T-helper 17 cell (primary cell): Measurements from ENCODE around the gene LGALS9. TPM values are rescaled to one million over a fixed set of nuclear protein-coding genes. Genes with fewer than 3 reads are reported as not detected.
"Not testable (repeated sequence)": the region's sequence is repeated elsewhere in the genome, so short reads cannot be mapped to it uniquely, and the experiment has no call there.

Source experiments
- ATAC-seq: fragments of 150-1000 bp; cut with Tn5 transposase; 2 replicates; pipeline ENCODE4 v1.10.0; 2021; ENCODE audit warnings: mild to moderate bottlenecking, moderate library complexity
- DNase-seq, 3 donors: peaks; one replicate each; pipeline versions ENCODE4 v3.0.0 to v3.0.0-alpha.2; 2020 to 2021
- H3K9me3 ChIP-seq: one replicate; pipeline ENCODE4 v1.7.0; 2013; ENCODE audit warnings: low read length, mild to moderate bottlenecking; ENCODE audit not compliant: control insufficient read depth, poor library complexity, severe bottlenecking
- H3K27ac Mint-ChIP-seq: one replicate; pipeline ENCODE4 v1.8.0; 2022; ENCODE audit warnings: mild to moderate bottlenecking, moderate library complexity, mixed read lengths
- H3K27me3 Mint-ChIP-seq: one replicate; pipeline ENCODE4 v1.8.0; 2022; ENCODE audit warnings: mixed read lengths
- H3K36me3 Mint-ChIP-seq: one replicate; pipeline ENCODE4 v1.8.0; 2022; ENCODE audit warnings: low read depth, mixed read lengths
- H3K4me1 Mint-ChIP-seq: one replicate; pipeline ENCODE4 v1.8.0; 2022; ENCODE audit warnings: mild to moderate bottlenecking, mixed read lengths
- H3K4me3 Mint-ChIP-seq: one replicate; pipeline ENCODE4 v1.8.0; 2022; ENCODE audit warnings: mild to moderate bottlenecking, moderate library complexity, mixed read lengths
- total RNA-seq, 4 donors: library from RNA in 2 of 4; stranded (reverse) in 2 of 4; gene quantifications; one replicate each; pipeline ENCODE4 v1.2.3 and lab custom pipeline; 2022 to 2026

Gene LGALS9
- total RNA-seq, 2 donors from 2014 or later = 64.7 to 66.3 TPM

DNA sequence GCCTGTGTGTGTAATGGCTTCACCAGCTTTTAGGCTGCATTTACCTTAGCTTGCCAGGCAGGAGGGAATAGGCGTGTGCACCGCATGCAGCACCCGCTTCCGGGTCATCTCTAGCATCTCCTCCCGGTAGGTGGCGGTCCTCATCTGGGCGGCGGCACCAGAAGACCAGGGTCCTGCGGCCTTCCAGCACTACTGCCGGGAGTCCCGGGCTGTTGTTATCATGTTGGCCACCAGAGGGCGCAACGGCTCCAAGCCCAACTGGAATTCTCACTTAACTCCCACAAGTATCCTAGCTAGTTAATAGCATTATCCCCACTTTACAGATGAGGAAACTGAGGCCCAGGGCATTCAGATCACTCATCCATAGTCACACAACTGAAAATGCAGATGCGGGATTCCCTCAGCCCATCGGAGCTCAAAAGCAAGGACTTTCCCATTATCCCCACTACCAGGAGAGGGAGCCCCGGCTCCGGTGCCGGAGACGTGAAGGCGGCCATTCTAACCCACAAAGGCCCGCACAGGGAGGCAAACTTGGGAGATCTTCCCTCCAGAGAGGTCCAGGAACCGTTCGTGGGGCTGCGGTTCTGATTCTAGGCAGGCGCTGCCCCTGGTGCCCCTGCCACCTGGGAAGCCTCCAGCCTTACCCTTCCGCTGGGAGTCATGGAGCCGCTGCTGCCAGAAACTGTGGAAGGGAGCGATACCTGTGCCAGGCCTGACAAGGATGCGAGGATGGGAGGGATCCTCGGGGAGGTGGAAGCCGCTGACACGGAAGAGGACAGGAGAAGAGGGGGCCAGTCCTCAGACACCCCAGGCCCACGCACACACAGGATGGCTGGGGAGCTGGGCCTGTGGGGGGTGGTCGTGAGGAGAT, 23.9 kb downstream of the LGALS9 start:
- no peaks in the 10 kb centered on the region for H3K36me3 Mint-ChIP-seq
- no peaks in the 10 kb centered on the region for H3K9me3 ChIP-seq
- peaks cover 7% of the 10 kb centered on the region for H3K27me3 Mint-ChIP-seq
- DNase-seq = peak; percentile 41 to 61 (median 54)
- H3K4me3 Mint-ChIP-seq = no peak overlapping the region
- peak; percentile 77 for ATAC-seq
- peak overlapping the region; percentile 81 for H3K27ac Mint-ChIP-seq
- H3K4me1 Mint-ChIP-seq = peaks cover 8% of the 10 kb centered on the region

DNA sequence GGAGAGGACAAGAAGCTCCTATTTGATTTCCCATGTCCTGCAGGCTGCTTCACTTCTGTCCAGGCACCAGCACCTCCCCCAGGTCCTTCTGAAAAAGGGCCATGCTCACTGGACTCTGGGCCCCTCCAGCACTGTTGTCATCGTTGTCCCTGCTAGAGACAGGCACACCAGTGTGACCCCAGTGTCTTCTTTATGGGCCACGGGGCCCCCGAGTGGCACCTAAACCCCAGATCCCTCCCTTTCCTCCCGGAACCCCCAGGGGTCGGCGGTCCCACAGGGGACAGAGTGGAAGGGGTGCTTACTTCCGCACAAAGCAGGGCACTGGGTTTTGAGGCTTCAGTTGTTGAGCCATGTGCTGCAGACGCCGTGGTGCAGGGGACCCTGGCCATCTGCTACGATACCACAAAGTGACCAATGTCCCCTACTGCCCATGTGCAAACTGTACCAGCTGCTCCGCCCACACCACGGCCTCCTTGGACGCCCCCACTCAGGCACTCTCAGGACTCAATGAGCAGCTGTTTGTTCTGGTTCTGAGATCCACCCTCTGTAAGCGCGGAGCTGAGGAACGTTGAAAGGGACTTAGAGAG, 24.6 kb downstream of the LGALS9 start:
- not testable (repeated sequence) for H3K27ac Mint-ChIP-seq, DNase-seq, H3K36me3 Mint-ChIP-seq, ATAC-seq, H3K9me3 ChIP-seq, H3K4me3 Mint-ChIP-seq, H3K4me1 Mint-ChIP-seq, H3K27me3 Mint-ChIP-seq

DNA sequence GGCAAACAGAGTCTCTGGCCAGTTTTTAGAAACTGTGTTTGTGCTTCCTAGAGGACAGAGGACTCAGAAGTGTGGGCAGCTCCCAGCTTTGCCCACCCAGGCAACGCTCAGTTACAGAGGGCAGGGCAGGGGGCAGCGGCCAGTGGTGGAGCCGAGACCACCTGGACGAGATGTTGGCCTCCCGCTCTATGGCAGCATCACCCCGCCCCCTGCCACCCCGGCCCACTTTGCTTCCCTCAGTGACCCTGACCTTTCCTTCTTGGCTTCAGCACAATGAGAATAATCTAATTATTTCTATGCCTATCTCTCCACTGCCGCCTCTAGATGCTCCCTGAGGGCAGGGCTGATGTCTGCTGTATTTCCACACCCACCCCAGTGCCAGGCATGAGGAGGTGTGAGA, 25.6 kb downstream of the LGALS9 start:
- not testable (repeated sequence) for H3K27me3 Mint-ChIP-seq, H3K9me3 ChIP-seq, H3K4me1 Mint-ChIP-seq, H3K4me3 Mint-ChIP-seq, ATAC-seq, H3K27ac Mint-ChIP-seq, DNase-seq, H3K36me3 Mint-ChIP-seq

DNA sequence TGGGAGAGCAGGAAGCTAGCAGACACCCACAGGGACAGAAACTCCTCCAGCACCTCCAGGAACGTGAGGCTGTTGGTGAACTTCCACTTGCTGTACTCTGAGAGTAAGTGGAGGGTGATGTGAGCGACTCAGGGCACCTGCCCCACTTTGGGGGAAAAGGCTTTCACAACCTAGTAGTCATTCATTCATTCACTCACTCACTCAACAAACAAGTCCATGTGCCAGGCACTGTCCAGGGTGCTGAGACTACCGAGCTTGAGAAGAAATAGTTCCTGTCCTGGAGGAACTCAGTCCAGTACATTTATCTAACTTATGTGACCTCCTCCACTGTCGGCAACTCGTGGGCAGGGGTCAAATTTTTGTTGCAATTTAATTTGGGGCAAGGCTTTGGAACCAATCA, 26.6 kb downstream of the LGALS9 start:
- no peak for ATAC-seq
- no peaks in the 10 kb centered on the region for H3K9me3 ChIP-seq
- Mint-ChIP-seq H3K36me3 (no peaks in the 10 kb centered on the region), H3K27ac (no peak overlapping the region), H3K4me3 (no peak overlapping the region), H3K27me3 (peaks cover 11% of the 10 kb centered on the region), H3K4me1 (peaks cover 5% of the 10 kb centered on the region)
- no peak for DNase-seq

DNA sequence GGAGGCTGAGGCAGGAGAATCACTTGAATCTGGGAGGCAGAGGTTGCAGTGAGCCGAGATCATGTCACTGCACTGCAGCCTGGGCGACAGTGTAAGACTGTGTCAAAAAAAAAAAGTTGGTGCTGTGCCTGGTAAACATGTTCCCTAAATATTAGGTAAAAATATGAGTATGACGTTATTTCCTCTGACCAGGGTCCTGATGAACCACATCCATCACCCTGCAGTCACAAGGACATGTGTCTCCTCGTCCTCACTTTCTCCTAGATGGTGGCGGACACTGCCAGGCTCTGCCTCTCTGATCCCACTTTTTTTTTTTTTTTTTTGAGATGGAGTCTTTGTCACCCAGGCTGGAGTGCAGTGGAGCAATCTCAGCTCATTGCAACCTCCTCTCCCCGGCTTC, 28.7 kb downstream of the LGALS9 start:
- ATAC-seq (no peak), DNase-seq (no peak)
- Mint-ChIP-seq H3K4me3 (no peak overlapping the region), H3K27me3 (peaks cover 11% of the 10 kb centered on the region), H3K36me3 (no peaks in the 10 kb centered on the region), H3K4me1 (peaks cover 2% of the 10 kb centered on the region), H3K27ac (no peak overlapping the region)
- H3K9me3 ChIP-seq = no peaks in the 10 kb centered on the region

DNA sequence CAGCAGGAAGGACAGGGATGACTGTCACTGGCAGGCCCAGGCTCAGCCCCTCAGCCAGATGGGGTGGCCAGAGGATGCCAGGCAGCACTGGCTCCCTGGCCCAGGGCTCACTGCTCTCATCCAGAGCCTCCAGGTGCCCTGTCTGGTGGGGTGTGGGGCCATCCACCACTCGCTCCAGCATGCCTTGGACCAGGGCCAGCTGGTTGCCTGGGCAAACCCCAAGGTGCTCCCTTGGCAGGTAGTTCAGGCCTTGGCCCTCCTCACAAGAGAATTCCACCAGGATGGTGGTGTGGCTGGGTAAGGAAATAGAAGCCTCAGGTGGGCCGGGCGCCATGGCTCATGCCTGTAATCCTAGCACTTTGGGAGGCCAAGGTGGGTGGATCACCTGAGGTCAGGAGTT, 29.4 kb downstream of the LGALS9 start:
- no peaks in the 10 kb centered on the region for H3K4me1 Mint-ChIP-seq

DNA sequence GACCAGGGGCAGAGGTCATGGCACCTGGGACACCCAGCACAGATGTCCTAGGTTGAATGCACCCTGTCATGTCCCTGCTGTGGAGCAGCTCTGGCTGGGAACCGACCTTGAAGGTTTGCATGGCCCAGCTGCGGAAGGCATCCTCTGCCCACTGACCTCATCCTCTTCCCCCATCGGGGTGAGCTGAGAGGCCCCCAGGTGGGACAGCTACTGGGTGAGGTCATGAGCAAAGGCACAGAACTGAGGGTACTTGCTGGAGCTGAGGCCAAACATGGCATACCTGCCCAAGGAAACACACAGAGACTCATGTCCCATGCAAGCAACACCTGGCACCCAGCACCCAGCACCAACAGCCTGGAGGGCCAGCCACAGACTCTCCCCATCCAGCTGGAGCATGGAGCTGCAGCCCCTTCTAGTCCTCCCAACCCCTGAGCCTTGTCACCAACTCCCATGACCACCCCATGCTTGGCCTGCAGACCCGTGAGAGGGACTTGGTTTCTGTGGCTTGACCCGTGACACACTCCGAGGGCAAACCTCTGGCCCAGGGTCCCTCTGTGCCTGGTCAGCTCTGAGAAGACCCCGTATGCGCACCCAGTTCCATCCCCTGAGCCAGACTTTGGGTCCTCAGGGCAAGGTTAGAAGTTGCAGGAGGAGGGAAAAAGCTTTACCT, 33.1 kb downstream of the LGALS9 start:
- no peaks in the 10 kb centered on the region for H3K9me3 ChIP-seq
- Mint-ChIP-seq H3K27me3 (peaks cover 5% of the 10 kb centered on the region), H3K4me1 (no peaks in the 10 kb centered on the region), H3K36me3 (no peaks in the 10 kb centered on the region), H3K27ac (no peak overlapping the region), H3K4me3 (no peak overlapping the region)
- ATAC-seq (no peak), DNase-seq (no peak)

More for the DNA sequence above, 29.4 kb downstream of the LGALS9 start:
- no peak for ATAC-seq
- H3K27ac Mint-ChIP-seq = no peak overlapping the region
- no peak overlapping the region for H3K4me3 Mint-ChIP-seq
- DNase-seq = no peak
- no peaks in the 10 kb centered on the region for H3K9me3 ChIP-seq
- H3K27me3 Mint-ChIP-seq = peaks cover 11% of the 10 kb centered on the region
- H3K36me3 Mint-ChIP-seq = no peaks in the 10 kb centered on the region

DNA sequence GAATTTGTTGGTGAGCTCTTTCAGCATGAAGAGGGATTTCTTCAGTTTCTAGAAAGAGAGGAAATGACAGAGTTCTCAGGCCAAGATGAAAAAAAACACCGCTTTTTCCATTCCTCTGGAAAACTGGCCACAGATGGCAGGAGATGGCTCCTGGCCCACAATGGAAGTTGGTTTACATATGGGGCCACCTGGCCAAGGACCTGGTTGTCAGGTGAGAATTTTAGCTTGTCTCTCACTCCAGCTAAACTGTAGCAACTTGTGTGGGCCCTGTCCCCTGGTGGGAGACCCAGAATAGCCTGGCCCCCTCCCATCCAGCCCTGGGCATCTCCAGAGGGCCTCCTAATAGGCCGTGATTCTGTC, 33.6 kb downstream of the LGALS9 start:
- Mint-ChIP-seq H3K27ac (no peak overlapping the region), H3K4me3 (no peak overlapping the region), H3K36me3 (no peaks in the 10 kb centered on the region), H3K4me1 (no peaks in the 10 kb centered on the region), H3K27me3 (peaks cover 5% of the 10 kb centered on the region)
- H3K9me3 ChIP-seq = no peaks in the 10 kb centered on the region
- ATAC-seq = no peak
- no peak for DNase-seq

DNA sequence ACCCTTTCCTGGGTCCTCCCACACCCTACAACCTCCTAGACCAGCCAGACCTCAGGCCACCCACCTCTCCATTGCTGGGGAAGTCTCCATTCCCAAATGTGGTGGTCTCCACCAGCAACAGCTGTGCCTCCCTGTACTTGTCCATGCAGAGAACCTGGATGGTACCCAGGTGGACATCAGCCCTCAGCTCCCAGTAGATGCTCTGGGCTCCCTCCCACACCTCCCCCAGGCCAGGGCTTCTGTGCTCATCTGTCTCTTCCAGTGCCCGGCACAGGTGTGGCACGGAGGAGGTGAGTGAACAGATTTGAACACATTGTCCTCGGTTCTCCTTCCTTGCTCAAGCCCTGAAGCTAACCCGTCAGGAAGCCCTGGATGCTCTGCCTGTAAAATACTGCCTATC, 34.6 kb downstream of the LGALS9 start:
- H3K4me3 Mint-ChIP-seq = no peak overlapping the region
- no peak for ATAC-seq
- H3K27ac Mint-ChIP-seq = no peak overlapping the region
- H3K4me1 Mint-ChIP-seq = no peaks in the 10 kb centered on the region
- H3K36me3 Mint-ChIP-seq = no peaks in the 10 kb centered on the region
- DNase-seq = no peak
- peaks cover 5% of the 10 kb centered on the region for H3K27me3 Mint-ChIP-seq
- H3K9me3 ChIP-seq = no peaks in the 10 kb centered on the region

DNA sequence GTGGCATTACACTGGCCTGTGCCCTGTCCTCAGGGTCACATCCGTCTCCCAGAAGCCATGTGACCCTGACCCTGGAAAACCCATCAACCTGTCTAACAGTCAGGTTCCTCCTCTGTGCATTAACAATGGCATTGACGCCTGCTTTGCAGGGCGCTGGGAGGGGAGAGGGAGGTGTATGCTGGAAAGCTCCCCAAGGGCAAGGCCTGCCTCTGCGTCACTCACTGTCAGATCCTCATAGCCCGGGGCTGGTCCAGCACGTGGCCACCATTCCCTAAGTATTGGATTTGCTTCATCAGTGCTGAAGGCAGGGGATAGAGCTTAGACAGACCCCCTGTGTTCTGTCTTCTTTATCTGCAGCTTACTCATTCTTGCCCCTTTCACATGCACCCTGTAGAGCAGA, 35.3 kb downstream of the LGALS9 start:
- not testable (repeated sequence) for H3K27ac Mint-ChIP-seq, H3K9me3 ChIP-seq, DNase-seq, H3K27me3 Mint-ChIP-seq, H3K4me3 Mint-ChIP-seq, ATAC-seq, H3K36me3 Mint-ChIP-seq, H3K4me1 Mint-ChIP-seq

DNA sequence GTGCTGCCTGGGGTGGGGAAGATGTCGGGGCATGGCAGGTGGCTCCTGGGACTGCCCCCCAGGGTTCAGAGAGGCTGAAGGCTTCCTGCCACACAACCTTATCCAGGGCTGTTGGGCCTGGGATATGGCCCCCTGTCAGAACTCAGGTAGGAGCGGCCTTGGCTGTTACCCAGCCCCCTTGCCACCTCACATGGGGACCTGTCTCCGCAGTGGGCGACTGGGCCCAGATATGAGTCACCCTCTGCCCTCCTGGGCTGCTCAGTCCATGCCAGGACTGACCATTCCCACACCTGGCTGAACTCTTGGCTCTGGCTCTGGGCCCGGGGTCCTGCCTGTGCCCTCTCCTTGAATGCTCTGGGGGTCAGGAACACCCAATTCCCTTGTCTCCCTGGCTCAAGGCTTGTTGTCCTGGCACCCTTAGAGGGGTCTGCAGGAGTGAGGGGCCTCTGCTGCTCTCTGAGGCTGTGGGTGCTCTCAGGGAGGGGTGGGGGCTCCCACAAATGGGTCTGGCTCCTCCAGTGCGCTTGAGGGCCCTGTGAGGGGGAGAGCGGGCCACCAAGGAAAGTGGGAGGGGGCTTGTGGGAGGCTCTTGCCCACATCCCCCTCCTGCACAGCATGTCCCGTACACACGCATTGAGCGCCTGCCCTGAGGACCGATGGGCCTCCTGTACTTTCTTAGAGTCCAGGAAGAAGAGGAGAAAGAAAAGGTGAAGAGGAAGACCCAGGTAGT, 36.0 kb downstream of the LGALS9 start:
- H3K36me3 Mint-ChIP-seq = no peaks in the 10 kb centered on the region
- no peaks in the 10 kb centered on the region for H3K9me3 ChIP-seq
- H3K27me3 Mint-ChIP-seq = peaks cover under 1% of the 10 kb centered on the region
- no peak for ATAC-seq
- DNase-seq = no peak
- no peaks in the 10 kb centered on the region for H3K4me1 Mint-ChIP-seq
- H3K4me3 Mint-ChIP-seq = no peak overlapping the region
- no peak overlapping the region for H3K27ac Mint-ChIP-seq

DNA sequence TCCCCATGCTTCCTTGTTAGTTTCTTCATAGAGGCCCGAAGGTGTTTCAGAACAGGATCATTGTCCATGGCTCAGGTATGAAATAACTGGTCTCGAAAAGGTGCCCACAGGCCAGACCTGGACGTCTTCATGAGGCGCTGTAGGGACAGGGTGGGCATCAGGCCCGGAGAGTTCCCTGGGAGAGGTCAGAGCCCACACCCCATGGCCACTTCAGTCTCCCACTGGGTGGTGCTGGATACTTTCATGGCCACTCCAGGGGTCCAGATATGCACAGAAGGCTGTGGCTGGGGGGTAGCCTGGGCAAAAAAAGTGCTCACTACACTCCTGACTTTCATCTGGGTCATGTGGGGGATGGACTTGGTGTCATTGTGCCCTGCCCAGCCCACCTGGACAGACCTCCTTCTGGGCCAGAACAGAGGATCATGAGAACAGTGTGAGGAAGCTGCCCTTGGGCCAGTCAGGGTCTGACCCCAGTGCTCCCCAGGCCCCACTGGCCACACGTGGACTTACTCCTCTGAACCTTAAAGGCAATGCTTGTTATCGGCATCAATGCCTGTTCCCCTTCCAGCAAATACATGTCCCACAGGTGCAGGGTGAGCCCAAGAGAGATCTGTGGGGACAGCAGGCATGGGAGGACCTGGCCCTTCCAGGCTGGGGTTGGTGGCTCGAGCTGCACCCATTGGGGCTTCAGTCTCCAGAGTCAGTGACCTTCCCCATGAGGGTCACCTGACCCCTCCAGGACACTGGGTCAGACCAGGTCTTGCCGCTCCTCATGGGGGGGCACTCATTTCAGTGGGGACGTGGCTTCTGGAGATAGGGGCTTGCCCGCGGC, 36.9 kb downstream of the LGALS9 start:
- no peaks in the 10 kb centered on the region for H3K4me1 Mint-ChIP-seq
- no peak overlapping the region for H3K27ac Mint-ChIP-seq
- H3K4me3 Mint-ChIP-seq = no peak overlapping the region
- DNase-seq (no peak), ATAC-seq (no peak)
- no peaks in the 10 kb centered on the region for H3K36me3 Mint-ChIP-seq
- no peaks in the 10 kb centered on the region for H3K27me3 Mint-ChIP-seq
- no peaks in the 10 kb centered on the region for H3K9me3 ChIP-seq
